Stimulated activated effector memory CD8-positive, alpha-beta T cell treated with anti-CD3 and anti-CD28 coated beads, Interleukin-12 subunit alpha, Interleukin-12 subunit beta, amount 100 ng/mL, for 72 hours (primary cell): ENCODE measurements around the gene CCSER2.
"Not testable (repeated sequence)": the region's sequence is repeated elsewhere in the genome, so short reads cannot be mapped to it uniquely, and the experiment has no call there.

Experiments
- ATAC-seq: fragments of 150-1000 bp; cut with Tn5 transposase; 2 replicates; pipeline ENCODE4 v1.10.0; 2021
- DNase-seq, 2 donors: peaks; one replicate each; pipeline ENCODE4 v3.0.0; 2021 to 2022; ENCODE audit warnings: low spot score in 2 of 2
- H3K27ac Mint-ChIP-seq: one replicate; pipeline ENCODE4 v1.8.0; 2022; ENCODE audit warnings: mild to moderate bottlenecking, mixed read lengths
- H3K36me3 Mint-ChIP-seq: one replicate; pipeline ENCODE4 v1.8.0; 2022; ENCODE audit warnings: mild to moderate bottlenecking, mixed read lengths
- H3K4me1 Mint-ChIP-seq: one replicate; pipeline ENCODE4 v1.8.0; 2022; ENCODE audit warnings: mixed read lengths
- H3K4me3 Mint-ChIP-seq: one replicate; pipeline ENCODE4 v1.8.0; 2022; ENCODE audit warnings: mild to moderate bottlenecking, mixed read lengths
- H3K9me3 Mint-ChIP-seq: one replicate; pipeline ENCODE4 v1.8.0; 2022; ENCODE audit warnings: mixed read lengths

Gene CCSER2

DNA sequence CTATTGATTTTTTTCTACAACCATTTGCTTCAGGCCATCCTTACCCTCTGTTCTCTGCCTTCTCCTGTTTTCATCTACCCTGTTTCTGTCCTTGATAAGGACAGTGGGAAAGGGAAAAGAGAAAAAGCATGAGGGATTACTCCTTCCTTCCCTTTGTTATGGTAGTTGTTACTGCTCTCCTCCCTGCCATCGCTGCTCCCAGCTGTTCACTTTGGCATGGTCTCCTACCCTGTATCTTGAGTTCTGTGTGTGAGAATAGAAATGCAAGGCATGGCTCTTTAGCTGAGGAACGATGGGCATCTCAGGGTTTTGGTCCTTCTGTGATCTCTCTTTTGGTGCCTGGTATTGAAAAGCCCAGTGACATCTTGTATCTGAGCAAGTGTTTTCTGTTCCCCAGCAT lies 6.4 kb downstream of the CCSER2 start:
- H3K4me1 Mint-ChIP-seq = peaks cover 35% of the 10 kb centered on the region
- H3K36me3 Mint-ChIP-seq = peaks cover 23% of the 10 kb centered on the region
- no peak for DNase-seq
- H3K4me3 Mint-ChIP-seq = peak overlapping the region; percentile 45
- H3K27ac Mint-ChIP-seq = no peak overlapping the region
- ATAC-seq = no peak
- H3K9me3 Mint-ChIP-seq = no peaks in the 10 kb centered on the region

DNA sequence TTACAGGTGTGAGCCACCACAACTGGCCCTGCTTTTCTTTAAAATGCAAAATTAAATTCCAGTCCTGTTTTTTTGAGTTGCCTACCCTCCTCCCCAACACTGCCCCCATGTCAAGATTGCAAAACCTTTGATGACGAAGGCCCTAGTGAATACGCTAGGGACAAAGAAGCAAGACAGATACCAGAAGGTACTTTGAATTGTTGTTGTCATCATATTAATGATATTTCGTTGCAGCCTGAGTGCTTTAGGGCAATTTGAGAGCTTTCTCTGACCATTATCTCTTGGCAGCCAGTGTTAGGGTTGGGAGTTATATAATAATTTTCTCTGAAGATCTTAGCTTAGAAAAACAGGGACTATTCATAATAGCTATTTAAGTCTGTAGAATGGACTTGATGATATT lies 7.1 kb downstream of the CCSER2 start:
- Mint-ChIP-seq H3K9me3 (no peaks in the 10 kb centered on the region), H3K4me1 (peaks cover 41% of the 10 kb centered on the region), H3K4me3 (peak overlapping the region; percentile 45), H3K27ac (no peak overlapping the region), H3K36me3 (peaks cover 22% of the 10 kb centered on the region)
- ATAC-seq (no peak), DNase-seq (no peak)

DNA sequence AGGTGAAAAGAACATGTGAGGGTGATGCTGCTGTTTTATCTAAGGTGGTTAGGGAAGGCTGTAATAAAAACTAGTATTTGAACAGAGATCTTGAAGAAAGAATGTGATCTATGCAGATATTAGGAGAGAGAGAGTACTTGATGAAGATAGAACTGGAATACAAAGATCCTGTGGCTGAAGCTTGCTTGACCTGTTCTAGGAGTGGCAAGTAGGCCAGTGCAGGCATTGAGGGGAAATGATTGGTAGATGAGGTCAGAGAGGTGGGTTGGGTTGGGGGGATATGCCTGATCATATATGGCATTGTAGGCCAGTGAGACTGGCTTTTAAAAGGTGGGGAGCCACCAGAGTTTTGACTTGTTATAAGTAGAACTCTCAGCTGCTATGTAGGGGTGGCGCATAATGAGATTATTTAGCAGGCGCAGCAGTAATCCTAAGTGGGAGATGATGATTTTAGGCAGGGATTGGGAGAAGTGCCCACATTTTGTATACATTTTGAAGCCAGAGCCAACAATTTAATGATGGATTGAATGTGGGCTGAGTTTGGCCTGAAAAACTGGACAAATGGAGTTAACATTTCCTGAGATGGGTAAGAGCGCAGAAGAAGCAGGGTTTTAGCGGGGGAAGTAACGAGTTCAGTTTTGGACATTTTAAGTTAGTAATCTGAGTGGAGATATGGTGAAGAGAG lies 8.2 kb downstream of the CCSER2 start:
- Mint-ChIP-seq H3K4me1 (peaks cover 43% of the 10 kb centered on the region), H3K27ac (no peak overlapping the region), H3K4me3 (no peak overlapping the region), H3K9me3 (no peaks in the 10 kb centered on the region), H3K36me3 (peaks cover 24% of the 10 kb centered on the region)
- no peak for DNase-seq
- ATAC-seq = no peak

DNA sequence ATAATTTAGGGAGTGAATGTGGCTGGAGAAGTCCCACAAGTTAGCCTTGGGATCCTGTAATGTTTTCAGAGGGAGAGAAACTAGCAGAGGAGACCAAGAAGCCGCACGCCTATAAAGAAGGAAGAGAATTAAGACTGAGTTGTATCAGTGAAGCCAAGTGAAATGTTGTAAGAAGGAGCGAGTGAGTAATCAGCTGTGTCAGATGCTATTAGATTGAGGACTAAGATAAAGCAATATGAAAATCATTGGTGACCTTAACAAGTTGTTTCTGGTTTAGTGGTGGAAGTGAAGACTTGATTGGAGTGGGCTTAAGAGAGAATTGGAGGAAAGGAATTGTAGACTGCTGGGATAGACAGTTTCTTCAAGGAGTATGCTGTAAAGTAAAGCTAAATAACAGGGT lies 8.8 kb downstream of the CCSER2 start:
- Mint-ChIP-seq H3K9me3 (no peaks in the 10 kb centered on the region), H3K27ac (no peak overlapping the region), H3K4me1 (peaks cover 46% of the 10 kb centered on the region), H3K36me3 (peaks cover 29% of the 10 kb centered on the region), H3K4me3 (no peak overlapping the region)
- ATAC-seq (no peak), DNase-seq (no peak)

DNA sequence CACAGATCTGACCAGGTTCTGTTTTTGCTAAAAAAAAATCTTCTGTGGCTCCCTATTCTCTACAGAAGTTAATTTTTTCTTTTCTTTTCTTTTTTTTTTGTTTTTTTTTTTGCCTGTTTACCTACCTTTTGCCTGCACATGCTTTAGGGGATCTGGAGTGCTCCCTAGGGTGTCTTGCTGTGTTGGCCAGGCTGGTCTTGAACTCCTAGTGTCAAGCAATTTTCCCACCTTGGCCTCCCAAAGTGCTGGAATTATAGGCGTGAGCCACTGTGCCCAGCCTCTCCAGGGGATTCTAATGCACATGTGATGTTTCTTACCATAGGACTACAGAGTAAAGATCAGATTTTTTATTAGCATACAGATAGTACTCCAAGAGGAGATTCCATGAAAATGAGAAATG lies 10.6 kb downstream of the CCSER2 start:
- DNase-seq (no peak), ATAC-seq (no peak)
- Mint-ChIP-seq H3K27ac (peak overlapping the region; percentile 30), H3K4me1 (peaks cover 55% of the 10 kb centered on the region), H3K4me3 (no peak overlapping the region), H3K36me3 (peaks cover 33% of the 10 kb centered on the region), H3K9me3 (no peaks in the 10 kb centered on the region)

DNA sequence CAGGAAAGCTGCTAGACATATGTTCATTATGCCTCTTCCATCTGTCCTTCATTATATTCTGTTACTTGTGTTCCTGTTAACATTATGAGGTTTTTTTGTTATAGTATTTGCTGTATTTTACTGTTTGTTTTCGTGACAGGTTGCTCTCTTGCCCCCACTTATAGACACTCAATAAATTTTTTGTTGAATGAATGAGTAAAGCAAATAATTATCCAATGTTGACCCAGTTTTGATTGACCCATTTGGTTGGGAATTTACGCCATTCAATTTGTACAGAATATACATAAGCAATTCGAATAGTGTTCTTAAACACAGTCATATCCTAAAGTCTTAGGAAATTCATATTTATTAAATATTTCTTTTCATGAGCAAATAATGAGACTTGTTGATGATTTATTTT lies 11.8 kb downstream of the CCSER2 start:
- peaks cover 59% of the 10 kb centered on the region for H3K4me1 Mint-ChIP-seq
- H3K9me3 Mint-ChIP-seq = no peaks in the 10 kb centered on the region
- H3K27ac Mint-ChIP-seq = peak overlapping the region; percentile 35
- ATAC-seq (no peak), DNase-seq (no peak)
- H3K36me3 Mint-ChIP-seq = peaks cover 36% of the 10 kb centered on the region
- H3K4me3 Mint-ChIP-seq = peak overlapping the region; percentile 5

DNA sequence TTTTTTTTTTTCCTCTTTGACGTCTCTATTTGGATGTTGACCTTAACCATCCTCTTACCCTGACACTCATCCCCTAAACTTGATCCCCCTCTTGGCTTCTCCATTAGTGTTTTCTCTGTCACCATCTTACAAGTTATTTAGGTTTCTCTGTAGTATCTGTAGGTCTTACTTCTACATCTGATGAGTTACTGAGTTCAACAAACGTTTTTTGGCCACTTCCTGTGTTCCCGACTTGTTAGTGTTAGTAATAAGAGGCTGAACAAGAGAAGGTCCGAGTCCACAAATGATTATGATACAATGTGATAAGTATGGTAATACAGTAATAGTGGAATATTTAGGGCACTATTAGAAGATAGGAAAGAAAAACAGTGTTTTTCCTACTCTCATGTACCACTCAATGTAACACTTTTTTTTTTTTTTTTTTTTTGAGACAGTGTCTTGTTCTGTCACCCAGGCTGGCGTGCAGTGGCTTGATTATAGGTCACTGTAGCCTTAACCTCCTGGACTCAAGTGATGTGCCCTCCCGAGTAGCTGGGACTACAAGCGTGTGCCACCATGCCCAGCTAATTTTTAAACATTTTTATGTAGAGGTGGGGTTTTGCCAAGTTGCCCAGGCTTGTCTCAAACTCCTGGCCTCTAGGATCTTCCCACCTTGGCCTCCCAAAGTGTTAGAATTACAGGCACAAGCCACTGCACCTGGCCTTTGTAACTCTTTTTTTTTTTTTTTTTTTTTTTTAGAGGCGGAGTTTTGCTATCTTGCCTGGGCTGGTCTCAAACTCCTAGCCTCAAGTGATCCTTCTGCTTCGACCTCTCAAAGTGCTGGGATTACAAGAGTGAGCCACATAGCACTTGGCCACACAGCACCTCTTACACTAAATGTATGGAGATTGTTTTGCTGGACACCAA lies 12.5 kb downstream of the CCSER2 start:
- Mint-ChIP-seq H3K36me3 (peaks cover 36% of the 10 kb centered on the region), H3K4me3 (peak overlapping the region; percentile 66), H3K27ac (peak overlapping the region; percentile 70), H3K4me1 (peaks cover 59% of the 10 kb centered on the region), H3K9me3 (no peaks in the 10 kb centered on the region)
- DNase-seq = no peak
- peak; percentile 62 for ATAC-seq

DNA sequence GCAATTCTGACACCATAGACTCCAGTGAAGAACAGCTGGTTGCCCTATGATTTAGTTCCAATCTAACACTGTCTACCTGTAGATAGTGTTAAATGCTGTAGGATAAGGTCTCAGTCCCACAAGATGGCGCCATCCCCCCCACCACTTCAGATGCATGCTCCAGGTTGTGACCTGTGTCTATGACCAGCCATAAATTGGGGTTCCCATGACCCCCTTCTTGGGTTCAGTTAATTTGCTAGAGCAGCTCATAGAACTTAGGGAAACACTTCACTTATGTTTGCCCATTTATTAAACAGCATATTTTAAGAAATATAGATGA lies 13.1 kb downstream of the CCSER2 start:
- Mint-ChIP-seq H3K9me3 (no peaks in the 10 kb centered on the region), H3K4me1 (peaks cover 59% of the 10 kb centered on the region), H3K27ac (peak overlapping the region; percentile 70), H3K4me3 (peak overlapping the region; percentile 66), H3K36me3 (peaks cover 36% of the 10 kb centered on the region)
- DNase-seq = no peak
- peak; percentile 45 for ATAC-seq

DNA sequence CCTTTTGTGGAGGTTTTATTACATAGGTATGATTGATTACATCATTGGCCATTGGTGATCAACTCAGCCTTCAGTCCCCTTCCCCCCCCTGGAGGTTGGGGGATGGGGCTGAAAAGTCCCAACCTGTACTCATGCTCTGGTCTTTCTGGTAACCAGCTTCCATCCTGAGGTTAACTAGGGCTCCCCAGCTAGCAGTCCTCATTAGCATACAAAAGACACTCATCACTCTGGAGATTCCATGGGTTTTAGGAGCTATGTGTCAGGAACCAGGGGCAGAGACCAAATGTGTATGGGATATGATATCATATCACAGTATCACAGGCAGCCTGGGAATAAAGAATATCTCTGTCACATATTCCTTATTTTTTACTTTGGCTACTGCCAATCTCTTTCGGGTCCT lies 13.6 kb downstream of the CCSER2 start:
- no peak for DNase-seq
- H3K36me3 Mint-ChIP-seq = peaks cover 36% of the 10 kb centered on the region
- ATAC-seq = peak; percentile 33
- H3K4me3 Mint-ChIP-seq = peak overlapping the region; percentile 66
- peaks cover 59% of the 10 kb centered on the region for H3K4me1 Mint-ChIP-seq
- H3K9me3 Mint-ChIP-seq = no peaks in the 10 kb centered on the region
- H3K27ac Mint-ChIP-seq = peak overlapping the region; percentile 70

DNA sequence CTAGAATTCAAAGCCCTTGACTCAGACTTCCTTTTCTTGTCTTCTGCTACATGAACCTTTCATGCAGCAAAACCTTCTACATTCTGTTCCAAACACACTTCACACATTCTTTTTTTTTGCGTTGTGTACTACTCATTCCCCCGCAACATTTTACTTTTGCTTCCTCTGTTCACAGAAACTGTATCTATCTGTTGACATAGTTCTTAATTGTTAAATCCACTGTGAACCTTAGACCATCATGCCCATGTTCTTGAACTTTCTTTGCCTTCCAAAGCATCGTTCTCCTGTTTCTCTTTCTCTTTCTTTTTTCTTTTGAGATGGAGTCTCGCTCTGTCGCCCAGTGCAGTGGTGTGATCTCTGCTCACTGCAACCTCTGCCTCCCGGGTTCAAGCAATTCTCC lies 14.2 kb downstream of the CCSER2 start:
- peaks cover 36% of the 10 kb centered on the region for H3K36me3 Mint-ChIP-seq
- H3K4me3 Mint-ChIP-seq = peak overlapping the region; percentile 66
- H3K4me1 Mint-ChIP-seq = peaks cover 59% of the 10 kb centered on the region
- peak; percentile 61 for ATAC-seq
- no peaks in the 10 kb centered on the region for H3K9me3 Mint-ChIP-seq
- DNase-seq = no peak
- H3K27ac Mint-ChIP-seq = peak overlapping the region; percentile 70

DNA sequence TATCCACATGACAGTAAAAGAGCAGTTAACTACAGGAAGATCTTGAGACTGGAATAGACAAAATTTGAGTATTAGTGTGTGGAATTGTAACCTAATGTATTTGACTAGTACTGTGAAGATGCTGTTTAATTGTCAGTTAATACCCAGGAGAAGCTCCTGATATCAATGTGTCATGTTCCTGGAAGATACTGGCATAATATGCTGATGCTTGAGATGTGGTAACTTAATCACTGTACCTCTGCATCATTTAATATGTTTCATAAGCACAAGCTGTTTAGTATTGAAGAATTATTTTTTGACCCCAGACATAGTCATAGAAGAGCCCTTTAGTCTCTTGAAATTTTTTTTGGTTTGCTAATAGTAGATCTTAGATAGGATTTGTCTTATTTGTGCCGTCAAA lies 15.4 kb downstream of the CCSER2 start:
- Mint-ChIP-seq H3K9me3 (no peaks in the 10 kb centered on the region), H3K36me3 (peaks cover 45% of the 10 kb centered on the region), H3K4me3 (no peak overlapping the region), H3K27ac (peak overlapping the region; percentile 70), H3K4me1 (peaks cover 62% of the 10 kb centered on the region)
- ATAC-seq = peak; percentile 49
- DNase-seq = no peak

DNA sequence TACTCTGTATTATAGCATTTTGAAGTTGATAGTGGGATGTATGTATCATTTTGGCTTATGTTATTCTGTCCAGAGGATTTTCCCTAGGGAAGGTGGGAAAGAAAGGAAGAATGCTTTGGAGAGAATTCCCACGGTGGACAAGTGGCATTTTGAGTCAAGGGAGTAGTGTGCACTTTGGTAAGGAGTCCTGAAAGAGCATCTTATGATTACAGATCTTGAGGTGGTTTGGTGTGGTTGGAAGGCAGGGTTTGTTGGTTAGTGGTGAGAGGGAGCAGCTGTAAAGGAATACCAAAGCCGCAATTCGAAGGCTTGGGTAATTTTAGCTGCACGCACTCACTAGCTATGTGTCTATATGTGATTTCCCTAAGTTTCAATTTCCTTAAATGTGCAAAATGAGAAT lies 16.1 kb downstream of the CCSER2 start:
- peaks cover 45% of the 10 kb centered on the region for H3K36me3 Mint-ChIP-seq
- no peaks in the 10 kb centered on the region for H3K9me3 Mint-ChIP-seq
- DNase-seq (no peak), ATAC-seq (no peak)
- H3K27ac Mint-ChIP-seq = peak overlapping the region; percentile 61
- H3K4me1 Mint-ChIP-seq = peaks cover 66% of the 10 kb centered on the region
- H3K4me3 Mint-ChIP-seq = no peak overlapping the region

DNA sequence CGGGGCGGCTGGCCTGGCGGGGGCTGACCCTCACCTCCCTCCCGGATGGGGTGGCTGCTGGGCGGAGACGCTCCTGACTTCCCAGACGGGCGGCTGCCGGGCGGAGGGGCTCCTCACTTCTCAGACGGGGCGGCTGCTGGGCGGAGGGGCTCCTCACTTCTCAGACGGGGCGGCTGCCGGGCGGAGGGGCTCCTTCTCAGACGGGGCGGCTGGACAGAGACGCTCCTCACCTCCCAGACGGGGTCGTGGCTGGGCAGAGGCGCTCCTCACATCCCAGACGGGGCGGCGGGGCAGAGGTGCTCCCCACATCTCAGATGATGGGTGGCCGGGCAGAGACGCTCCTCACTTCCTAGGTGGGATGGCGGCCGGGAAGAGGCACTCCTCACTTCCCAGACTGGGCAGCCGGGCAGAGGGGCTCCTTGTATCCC lies 19.2 kb downstream of the CCSER2 start:
- not testable (repeated sequence) for DNase-seq, H3K27ac Mint-ChIP-seq, ATAC-seq, H3K4me3 Mint-ChIP-seq, H3K9me3 Mint-ChIP-seq
- Mint-ChIP-seq H3K36me3 (peaks cover 26% of the 10 kb centered on the region), H3K4me1 (peaks cover 57% of the 10 kb centered on the region)

DNA sequence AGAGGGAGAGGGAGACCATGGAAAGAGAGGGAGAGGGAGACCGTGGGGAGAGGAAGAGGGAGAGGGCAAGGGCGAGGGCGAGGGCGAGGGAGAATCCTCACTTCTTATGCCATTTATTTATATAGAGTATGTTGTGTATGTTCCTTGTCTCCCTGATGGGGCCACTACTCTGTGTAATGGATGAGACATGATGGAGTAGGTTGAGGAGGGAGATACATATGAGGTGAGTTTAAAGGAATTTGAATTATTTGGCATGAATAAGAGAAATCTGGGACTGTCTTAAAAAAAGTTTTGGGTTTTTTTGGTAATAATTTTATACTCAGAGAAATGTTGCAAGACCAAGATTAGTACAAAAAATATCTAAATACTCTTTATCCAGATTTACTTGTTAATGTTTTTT lies 20.1 kb downstream of the CCSER2 start:
- Mint-ChIP-seq H3K9me3 (no peaks in the 10 kb centered on the region), H3K27ac (peak overlapping the region; percentile 41), H3K4me1 (peaks cover 57% of the 10 kb centered on the region), H3K4me3 (no peak overlapping the region), H3K36me3 (peaks cover 22% of the 10 kb centered on the region)
- DNase-seq = no peak
- ATAC-seq = no peak

DNA sequence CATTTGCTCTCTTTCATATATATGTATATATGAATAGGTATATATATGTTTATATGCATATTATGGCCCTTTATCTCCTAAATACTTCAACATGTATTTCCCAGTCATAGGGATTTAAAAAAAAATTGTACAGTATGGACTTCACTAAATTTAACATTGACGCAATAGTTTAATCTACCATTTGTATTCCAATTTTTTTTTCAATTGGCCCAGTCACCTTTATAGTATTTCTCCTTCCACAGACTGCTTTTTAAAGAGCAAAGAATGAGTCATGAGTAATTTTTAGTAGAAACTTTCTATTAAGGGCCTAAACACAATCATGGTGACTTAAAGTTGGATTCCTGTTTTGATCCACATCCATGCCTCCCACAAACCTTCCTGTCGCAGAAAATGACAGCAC lies 20.5 kb downstream of the CCSER2 start:
- peaks cover 17% of the 10 kb centered on the region for H3K36me3 Mint-ChIP-seq
- ATAC-seq (no peak), DNase-seq (no peak)
- no peak overlapping the region for H3K4me3 Mint-ChIP-seq
- peaks cover 56% of the 10 kb centered on the region for H3K4me1 Mint-ChIP-seq
- no peaks in the 10 kb centered on the region for H3K9me3 Mint-ChIP-seq
- H3K27ac Mint-ChIP-seq = peak overlapping the region; percentile 41
